DOHH2 (cell line): ENCODE data around the gene MET.

ENCODE experiments used
- CTCF ChIP-seq: fragments of 200-600 bp; sonication (generic); IDR thresholded peaks from one replicate; pipeline ENCODE4 v1.5.1; 2014; ENCODE audit warnings: antibody characterized with exemption, mild to moderate bottlenecking, low read depth, low read length; ENCODE audit not compliant: poor library complexity, severe bottlenecking
- EZH2phosphoT487 ChIP-seq: fragments of 200-600 bp; sonication (generic); IDR thresholded peaks from 2 replicates; pipeline ENCODE4 v1.6.1; 2017; ENCODE audit warnings: borderline replicate concordance, mild to moderate bottlenecking, antibody characterized with exemption, low read length, moderate library complexity, mixed read lengths

- no peak for TF ChIP-seq CTCF
- no peak for TF ChIP-seq EZH2phosphoT487
These were observed 62.1 kb downstream of the MET start for GRCh38 chr7:116733924-116734580.
